ENCODE measurements around the gene CPSF3. TPM values are rescaled to one million over a fixed set of nuclear protein-coding genes. Genes with fewer than 3 reads are reported as not detected.

CPSF3 gene
- total RNA-seq, 1 donor, result 38.4 TPM

DNA sequence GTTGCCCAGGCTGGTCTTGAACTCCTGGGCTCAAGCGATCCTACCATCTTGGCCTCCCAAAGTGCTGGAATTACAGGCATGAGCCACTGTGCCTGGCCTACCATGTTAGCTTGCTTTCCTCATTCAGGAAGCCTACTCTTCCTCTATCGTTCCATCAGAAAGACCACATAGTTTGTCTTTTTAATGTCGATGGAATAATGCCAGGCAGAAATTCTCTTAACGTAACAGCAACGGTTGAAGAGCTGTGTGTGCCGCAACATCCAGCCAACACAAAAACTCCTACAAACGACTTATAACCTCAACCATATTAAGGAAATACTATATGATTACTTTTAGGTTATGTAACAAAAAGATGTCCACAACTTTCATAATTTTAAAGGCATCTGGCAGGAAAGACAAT is 10.7 kb upstream of the CPSF3 start:
- Histone ChIP-seq H2AFZ (ENCODE audit: low read length) (no peak overlapping the region), H3K4me2 (ENCODE audit: insufficient read depth, low read length) (no peak overlapping the region), H3K4me3 (ENCODE audit: insufficient read depth, low read length) (no peak overlapping the region), H3K4me1 (ENCODE audit: insufficient read depth, low read length) (peaks cover 24% of the 10 kb centered on the region), H3K27ac (ENCODE audit: low read depth, low read length) (no peak overlapping the region), H4K20me1 (ENCODE audit: insufficient read depth, low read length) (peaks cover 4% of the 10 kb centered on the region), H3K36me3 (ENCODE audit: insufficient read depth, low read length) (peaks cover 58% of the 10 kb centered on the region), H3K9me3 (ENCODE audit: low read depth, low read length) (no peaks in the 10 kb centered on the region), H3K79me2 (ENCODE audit: insufficient read depth, low read length) (peaks cover 50% of the 10 kb centered on the region), H3K27me3 (ENCODE audit: insufficient read depth, low read length) (no peaks in the 10 kb centered on the region)
- no peak for DNase-seq (ENCODE audit: insufficient read length, low spot score, missing footprints)
- TF ChIP-seq, protein P1, sequence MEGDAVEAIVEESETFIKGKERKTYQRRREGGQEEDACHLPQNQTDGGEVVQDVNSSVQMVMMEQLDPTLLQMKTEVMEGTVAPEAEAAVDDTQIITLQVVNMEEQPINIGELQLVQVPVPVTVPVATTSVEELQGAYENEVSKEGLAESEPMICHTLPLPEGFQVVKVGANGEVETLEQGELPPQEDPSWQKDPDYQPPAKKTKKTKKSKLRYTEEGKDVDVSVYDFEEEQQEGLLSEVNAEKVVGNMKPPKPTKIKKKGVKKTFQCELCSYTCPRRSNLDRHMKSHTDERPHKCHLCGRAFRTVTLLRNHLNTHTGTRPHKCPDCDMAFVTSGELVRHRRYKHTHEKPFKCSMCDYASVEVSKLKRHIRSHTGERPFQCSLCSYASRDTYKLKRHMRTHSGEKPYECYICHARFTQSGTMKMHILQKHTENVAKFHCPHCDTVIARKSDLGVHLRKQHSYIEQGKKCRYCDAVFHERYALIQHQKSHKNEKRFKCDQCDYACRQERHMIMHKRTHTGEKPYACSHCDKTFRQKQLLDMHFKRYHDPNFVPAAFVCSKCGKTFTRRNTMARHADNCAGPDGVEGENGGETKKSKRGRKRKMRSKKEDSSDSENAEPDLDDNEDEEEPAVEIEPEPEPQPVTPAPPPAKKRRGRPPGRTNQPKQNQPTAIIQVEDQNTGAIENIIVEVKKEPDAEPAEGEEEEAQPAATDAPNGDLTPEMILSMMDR (IDR thresholded peaks at IDR 0.05; ENCODE audit: extremely low read depth, low read depth, low read length), result no peak

GRCh38 chr2:9415516-9416169 is 7.8 kb upstream of the CPSF3 start:
- Histone ChIP-seq H3K27me3 (ENCODE audit: insufficient read depth, low read length) (no peaks in the 10 kb centered on the region), H3K4me2 (ENCODE audit: insufficient read depth, low read length) (peak overlapping the region; percentile 48), H3K4me1 (ENCODE audit: insufficient read depth, low read length) (peaks cover 15% of the 10 kb centered on the region), H3K27ac (ENCODE audit: low read depth, low read length) (peak overlapping the region; percentile 77), H3K36me3 (ENCODE audit: insufficient read depth, low read length) (peaks cover 54% of the 10 kb centered on the region), H4K20me1 (ENCODE audit: insufficient read depth, low read length) (peaks cover 3% of the 10 kb centered on the region), H3K79me2 (ENCODE audit: insufficient read depth, low read length) (peaks cover 79% of the 10 kb centered on the region), H2AFZ (ENCODE audit: low read length) (peak overlapping the region; percentile 56), H3K9me3 (ENCODE audit: low read depth, low read length) (no peaks in the 10 kb centered on the region), H3K4me3 (ENCODE audit: insufficient read depth, low read length) (no peak overlapping the region)
- TF ChIP-seq, protein P1 (IDR thresholded peaks at IDR 0.05; ENCODE audit: extremely low read depth, low read depth, low read length), result no peak
- peak; percentile 85 for DNase-seq (ENCODE audit: insufficient read length, low spot score, missing footprints)

DNA sequence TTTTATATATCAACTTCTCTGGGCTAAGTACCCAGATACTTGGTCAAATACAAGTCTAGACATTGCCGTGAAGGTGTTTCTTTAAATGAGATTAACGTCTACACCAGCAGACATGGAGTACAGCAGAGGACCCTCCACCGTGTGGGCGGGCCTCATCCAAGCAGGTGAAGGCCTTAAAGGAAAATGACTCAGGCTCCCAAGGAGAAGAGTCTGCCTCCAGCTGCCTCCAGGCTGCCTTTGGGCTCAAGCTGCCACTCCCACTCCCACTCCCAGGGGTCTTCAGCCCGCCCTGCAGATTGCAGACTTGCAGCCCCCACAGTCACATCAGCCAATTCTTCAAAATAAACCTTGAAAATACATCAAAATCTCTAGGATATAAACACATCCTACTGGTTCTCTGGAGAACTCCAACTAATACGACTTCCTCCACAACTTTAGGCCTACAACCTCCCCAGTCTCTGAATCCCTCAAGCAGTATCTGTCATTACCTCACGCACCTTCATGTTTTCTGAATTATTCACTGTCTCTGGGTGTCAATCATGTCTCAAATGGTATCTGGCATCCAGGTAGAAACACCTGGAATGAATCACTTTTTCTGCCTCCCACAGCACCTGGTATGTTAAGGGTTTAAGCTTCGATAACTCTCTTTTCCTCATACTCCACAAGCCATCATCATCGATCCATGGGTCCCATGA is 7.0 kb upstream of the CPSF3 start:
- Histone ChIP-seq H3K27me3 (ENCODE audit: insufficient read depth, low read length) (no peaks in the 10 kb centered on the region), H3K36me3 (ENCODE audit: insufficient read depth, low read length) (peaks cover 49% of the 10 kb centered on the region), H2AFZ (ENCODE audit: low read length) (no peak overlapping the region), H3K27ac (ENCODE audit: low read depth, low read length) (peak overlapping the region; percentile 77), H3K4me3 (ENCODE audit: insufficient read depth, low read length) (no peak overlapping the region), H4K20me1 (ENCODE audit: insufficient read depth, low read length) (peaks cover 3% of the 10 kb centered on the region), H3K9me3 (ENCODE audit: low read depth, low read length) (no peaks in the 10 kb centered on the region), H3K79me2 (ENCODE audit: insufficient read depth, low read length) (peaks cover 86% of the 10 kb centered on the region), H3K4me2 (ENCODE audit: insufficient read depth, low read length) (peak overlapping the region; percentile 48), H3K4me1 (ENCODE audit: insufficient read depth, low read length) (peaks cover 17% of the 10 kb centered on the region)
- DNase-seq (ENCODE audit: insufficient read length, low spot score, missing footprints), result peak; percentile 56
- TF ChIP-seq, protein P1 (IDR thresholded peaks at IDR 0.05; ENCODE audit: extremely low read depth, low read depth, low read length), result no peak

DNA sequence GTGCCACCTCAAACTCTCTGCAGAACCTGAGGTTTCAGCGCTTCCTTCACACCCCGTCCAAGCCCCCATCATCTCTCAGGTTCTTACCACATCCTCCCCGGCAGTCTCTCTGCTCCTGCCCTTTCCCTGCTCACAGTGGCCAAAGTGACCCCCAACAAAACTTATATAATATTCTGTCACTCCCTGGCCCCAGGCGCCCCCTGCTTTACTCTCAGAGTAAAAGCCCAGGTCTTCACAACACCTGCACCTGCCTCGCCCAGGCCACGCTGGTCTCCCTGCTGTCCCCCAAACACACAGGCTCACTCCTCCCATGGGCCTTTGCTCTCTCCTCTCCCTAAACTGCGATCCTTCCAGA is 6.5 kb upstream of the CPSF3 start:
- no peaks in the 10 kb centered on the region for H3K9me3 ChIP-seq (ENCODE audit: low read depth, low read length)
- peaks cover 22% of the 10 kb centered on the region for H3K4me1 ChIP-seq (ENCODE audit: insufficient read depth, low read length)
- no peak overlapping the region for H3K4me3 ChIP-seq (ENCODE audit: insufficient read depth, low read length)
- H3K36me3 ChIP-seq (ENCODE audit: insufficient read depth, low read length), result peaks cover 48% of the 10 kb centered on the region
- peak; percentile 27 for DNase-seq (ENCODE audit: insufficient read length, low spot score, missing footprints)
- TF ChIP-seq, protein P1 (IDR thresholded peaks at IDR 0.05; ENCODE audit: extremely low read depth, low read depth, low read length), result no peak
- peak overlapping the region; percentile 77 for H3K27ac ChIP-seq (ENCODE audit: low read depth, low read length)
- H4K20me1 ChIP-seq (ENCODE audit: insufficient read depth, low read length), result peaks cover 7% of the 10 kb centered on the region
- no peaks in the 10 kb centered on the region for H3K27me3 ChIP-seq (ENCODE audit: insufficient read depth, low read length)
- peaks cover 91% of the 10 kb centered on the region for H3K79me2 ChIP-seq (ENCODE audit: insufficient read depth, low read length)
- H2AFZ ChIP-seq (ENCODE audit: low read length), result no peak overlapping the region
- H3K4me2 ChIP-seq (ENCODE audit: insufficient read depth, low read length), result no peak overlapping the region
